Mammary epithelial cell (primary cell): ENCODE results near the gene GOT1.

Experiments used
- CTCF ChIP-seq, 2 donors: IDR thresholded peaks in 1 of 2; conservative IDR thresholded peaks in 1 of 2; 2 replicates each; pipeline ENCODE4 v1.5.1; 2011 to 2012; ENCODE audit warnings: inconsistent platforms in 2 of 2, low read length in 2 of 2, mild to moderate bottlenecking in 2 of 2, control low read depth in 1 of 2, low read depth in 1 of 2; ENCODE audit not compliant: insufficient read depth in 1 of 2; ENCODE audit errors: extremely low read depth in 1 of 2
- EZH2 ChIP-seq: IDR thresholded peaks from 2 replicates; pipeline ENCODE4 v1.6.1; 2012; ENCODE audit warnings: low read length, inconsistent platforms, borderline replicate concordance

GRCh38 chr10:99411546-99411945 is 18.9 kb downstream of the GOT1 start:
- TF ChIP-seq CTCF (conservative IDR thresholded peaks at IDR 0.05 in 1 of 2, IDR thresholded peaks at IDR 0.05 in 1 of 2; ENCODE audit: extremely low read depth in 1 of 2, insufficient read depth in 1 of 2, low read depth in 1 of 2, low read length in 2 of 2) (no peak), EZH2 (no peak)
